Hepatocyte (in vitro differentiated cells): Measurements from ENCODE around the gene DYNC1I1. TPM values are rescaled to one million over a fixed set of nuclear protein-coding genes. Genes with fewer than 3 reads are reported as not detected.

Experiments
- DNase-seq: peaks from one replicate; pipeline ENCODE4 v3.0.0-alpha.2; 2016; ENCODE audit warnings: low spot score
- H2AFZ ChIP-seq: fragments of 200-600 bp; sonication (generic); 2 replicates; pipeline ENCODE4 v1.6.0; 2016; ENCODE audit warnings: antibody characterized with exemption, mild to moderate bottlenecking
- H3K27ac ChIP-seq: fragments of 200-600 bp; sonication (generic); 2 replicates; pipeline ENCODE4 v1.5.1; 2016; ENCODE audit warnings: mild to moderate bottlenecking
- H3K27me3 ChIP-seq: fragments of 200-600 bp; sonication (generic); 2 replicates; pipeline ENCODE4 v1.6.1; 2016
- H3K36me3 ChIP-seq: fragments of 200-600 bp; sonication (generic); replicated peaks from 2 replicates; pipeline ENCODE4 v1.5.1; 2016; ENCODE audit warnings: low read depth; ENCODE audit not compliant: insufficient read depth
- H3K4me1 ChIP-seq: fragments of 200-600 bp; sonication (generic); 2 replicates; pipeline ENCODE4 v1.5.1; 2016; ENCODE audit warnings: mild to moderate bottlenecking, moderate library complexity; ENCODE audit not compliant: insufficient read depth
- H3K4me2 ChIP-seq: fragments of 200-600 bp; sonication (generic); 2 replicates; pipeline ENCODE4 v1.6.0; 2016
- H3K4me3 ChIP-seq: fragments of 200-600 bp; sonication (generic); 2 replicates; pipeline ENCODE4 v1.5.1; 2016; ENCODE audit warnings: mild to moderate bottlenecking
- H3K79me2 ChIP-seq: fragments of 200-600 bp; sonication (generic); 2 replicates; pipeline ENCODE4 v1.6.0; 2017; ENCODE audit warnings: mild to moderate bottlenecking
- H3K9me2 ChIP-seq: fragments of 200-600 bp; sonication (generic); replicated peaks from 2 replicates; pipeline ENCODE4 v1.6.0; 2017; ENCODE audit warnings: mild to moderate bottlenecking; ENCODE audit not compliant: insufficient read depth
- H3K9me3 ChIP-seq: fragments of 200-600 bp; sonication (generic); 2 replicates; pipeline ENCODE4 v1.5.1; 2016; ENCODE audit warnings: low read depth, mild to moderate bottlenecking
- H4K20me1 ChIP-seq: fragments of 200-600 bp; sonication (generic); 2 replicates; pipeline ENCODE4 v1.6.0; 2016; ENCODE audit warnings: mild to moderate bottlenecking; ENCODE audit not compliant: insufficient read depth, poor library complexity, severe bottlenecking
- EZH2 ChIP-seq: fragments of 200-600 bp; sonication (generic); IDR thresholded peaks from 2 replicates; pipeline ENCODE4 v1.6.1; 2016; ENCODE audit warnings: antibody characterized with exemption, mild to moderate bottlenecking, borderline replicate concordance
- EZH2phosphoT487 ChIP-seq: fragments of 200-600 bp; sonication (generic); IDR thresholded peaks from one replicate; pipeline ENCODE4 v1.6.1; 2018; ENCODE audit warnings: antibody characterized with exemption, mild to moderate bottlenecking, low read depth, moderate library complexity; ENCODE audit not compliant: unreplicated experiment, severe bottlenecking
- WGBS: methylation state at CpG from one replicate; pipeline ENCODE4 v1.1.6; 2016; ENCODE audit warnings: low lambda C conversion rate; ENCODE audit errors: missing lambda C conversion rate; 5-methylcytosine and 5-hydroxymethylcytosine counted together
- polyA plus RNA-seq: library from polyadenylated mRNA; unstranded; fragments of >200 nt; fragmentation: Nextera tagmentation; extraction: Ambion mirVana; gene quantifications from 2 replicates; pipeline ENCODE4 v1.2.1, GENCODE V29; 2016
- total RNA-seq: library from RNA; depleted of rRNA; stranded (reverse); fragments of >200 nt; gene quantifications from 2 replicates; pipeline ENCODE4 v1.2.3, GENCODE V29; 2014
- TF ChIP-seq, protein P1 (sequence below): fragments of 200-600 bp; sonication (generic); IDR thresholded peaks from 2 replicates; pipeline ENCODE4 v1.5.1; 2016; ENCODE audit warnings: antibody characterized with exemption, mild to moderate bottlenecking; ENCODE audit not compliant: poor library complexity

DYNC1I1 gene
- total and polyA plus RNA-seq, 2 experiments from 2014 or later = 2.5 to 3.7 TPM

DNA sequence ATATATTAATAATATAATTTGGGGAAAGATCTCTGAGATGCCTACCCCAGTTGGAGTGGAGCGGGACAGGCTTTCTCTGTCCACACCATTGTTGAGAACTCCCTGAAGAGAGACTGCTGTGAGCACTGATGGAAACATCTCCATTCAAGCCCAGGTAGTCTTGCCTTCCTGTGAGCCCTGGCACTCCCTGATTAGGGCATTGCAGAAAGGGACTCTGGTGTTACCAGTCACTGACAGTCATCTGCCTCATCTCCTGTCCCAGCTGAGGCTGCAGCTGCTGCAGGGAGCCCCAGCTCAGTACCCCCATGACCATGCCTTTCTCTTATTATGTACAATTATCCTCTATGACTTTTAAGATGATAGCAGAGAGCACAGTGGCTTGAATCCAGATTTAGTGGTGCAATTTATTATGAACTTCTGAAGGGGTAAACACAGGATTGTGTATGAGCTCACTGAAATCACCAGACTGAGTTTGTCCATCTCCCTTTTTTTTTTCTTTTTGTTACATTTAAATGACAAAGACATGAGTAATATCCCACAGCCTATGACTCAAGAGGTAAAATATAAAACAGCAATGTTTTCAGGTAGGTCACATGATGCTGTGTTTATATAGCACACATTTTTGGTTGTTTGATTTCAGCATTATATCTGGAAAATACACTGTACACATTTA lies 312.7 kb downstream of the DYNC1I1 start:
- no peak for DNase-seq
- no peak for TF ChIP-seq EZH2phosphoT487
- TF ChIP-seq, protein P1, sequence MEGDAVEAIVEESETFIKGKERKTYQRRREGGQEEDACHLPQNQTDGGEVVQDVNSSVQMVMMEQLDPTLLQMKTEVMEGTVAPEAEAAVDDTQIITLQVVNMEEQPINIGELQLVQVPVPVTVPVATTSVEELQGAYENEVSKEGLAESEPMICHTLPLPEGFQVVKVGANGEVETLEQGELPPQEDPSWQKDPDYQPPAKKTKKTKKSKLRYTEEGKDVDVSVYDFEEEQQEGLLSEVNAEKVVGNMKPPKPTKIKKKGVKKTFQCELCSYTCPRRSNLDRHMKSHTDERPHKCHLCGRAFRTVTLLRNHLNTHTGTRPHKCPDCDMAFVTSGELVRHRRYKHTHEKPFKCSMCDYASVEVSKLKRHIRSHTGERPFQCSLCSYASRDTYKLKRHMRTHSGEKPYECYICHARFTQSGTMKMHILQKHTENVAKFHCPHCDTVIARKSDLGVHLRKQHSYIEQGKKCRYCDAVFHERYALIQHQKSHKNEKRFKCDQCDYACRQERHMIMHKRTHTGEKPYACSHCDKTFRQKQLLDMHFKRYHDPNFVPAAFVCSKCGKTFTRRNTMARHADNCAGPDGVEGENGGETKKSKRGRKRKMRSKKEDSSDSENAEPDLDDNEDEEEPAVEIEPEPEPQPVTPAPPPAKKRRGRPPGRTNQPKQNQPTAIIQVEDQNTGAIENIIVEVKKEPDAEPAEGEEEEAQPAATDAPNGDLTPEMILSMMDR = no peak
- TF ChIP-seq EZH2 = no peak
- Histone ChIP-seq H3K9me2 (no peaks in the 10 kb centered on the region), H4K20me1 (no peaks in the 10 kb centered on the region), H3K4me2 (no peak overlapping the region), H3K4me3 (no peak overlapping the region), H3K79me2 (no peaks in the 10 kb centered on the region), H3K9me3 (no peaks in the 10 kb centered on the region), H2AFZ (no peak overlapping the region), H3K4me1 (no peaks in the 10 kb centered on the region), H3K27ac (no peak overlapping the region), H3K27me3 (no peaks in the 10 kb centered on the region), H3K36me3 (no peaks in the 10 kb centered on the region)
- 91% methylated on average over 1 of the region's 1 CpG for WGBS

- H3K9me3 ChIP-seq = no peaks in the 10 kb centered on the region
- no peak for DNase-seq
- no peaks in the 10 kb centered on the region for H4K20me1 ChIP-seq
- no peaks in the 10 kb centered on the region for H3K9me2 ChIP-seq
- H3K27ac ChIP-seq = no peak overlapping the region
- no peaks in the 10 kb centered on the region for H3K36me3 ChIP-seq
- no peak overlapping the region for H3K4me2 ChIP-seq
- 51% methylated on average over 3 of the region's 3 CpGs for WGBS
- H2AFZ ChIP-seq = no peak overlapping the region
- H3K79me2 ChIP-seq = no peaks in the 10 kb centered on the region
- no peaks in the 10 kb centered on the region for H3K4me1 ChIP-seq
- H3K27me3 ChIP-seq = no peaks in the 10 kb centered on the region
- no peak overlapping the region for H3K4me3 ChIP-seq
- TF ChIP-seq EZH2phosphoT487 (no peak), EZH2 (no peak)
- TF ChIP-seq, protein P1 = no peak
Measured at GRCh38 chr7:96085953-96086352, 313.6 kb downstream of the DYNC1I1 start.

DNA sequence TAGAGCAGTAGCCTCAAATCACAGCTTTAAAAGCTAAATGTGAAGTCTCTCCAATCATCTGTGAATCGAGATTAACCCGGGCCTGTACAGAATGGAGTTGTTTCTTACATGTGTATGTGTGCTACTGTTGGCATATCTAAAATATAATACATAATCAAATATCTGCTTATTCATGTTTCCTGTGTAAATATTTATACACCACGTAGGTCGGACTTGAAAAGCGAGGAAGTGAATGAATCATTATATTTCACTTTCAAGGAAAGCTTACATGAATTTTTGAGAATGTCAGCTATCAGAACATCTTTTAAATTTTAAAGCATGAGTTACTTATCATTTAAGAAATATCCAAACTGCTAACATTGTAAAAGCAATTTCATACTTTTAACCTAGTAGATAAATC lies 316.2 kb downstream of the DYNC1I1 start:
- H3K9me2 ChIP-seq = no peaks in the 10 kb centered on the region
- no peak overlapping the region for H3K27ac ChIP-seq
- no peaks in the 10 kb centered on the region for H3K9me3 ChIP-seq
- H3K4me3 ChIP-seq = no peak overlapping the region
- H2AFZ ChIP-seq = no peak overlapping the region
- DNase-seq = no peak
- H3K36me3 ChIP-seq = no peaks in the 10 kb centered on the region
- H3K79me2 ChIP-seq = no peaks in the 10 kb centered on the region
- H3K4me1 ChIP-seq = no peaks in the 10 kb centered on the region
- no peak overlapping the region for H3K4me2 ChIP-seq
- 78% methylated on average over 5 of the region's 5 CpGs for WGBS
- H4K20me1 ChIP-seq = no peaks in the 10 kb centered on the region
- no peak for TF ChIP-seq EZH2
- TF ChIP-seq EZH2phosphoT487 = no peak
- TF ChIP-seq, protein P1 = no peak
- H3K27me3 ChIP-seq = no peaks in the 10 kb centered on the region

GRCh38 chr7:96089511-96089910 lies 317.2 kb downstream of the DYNC1I1 start:
- Histone ChIP-seq H3K4me3 (no peak overlapping the region), H3K79me2 (no peaks in the 10 kb centered on the region), H3K36me3 (no peaks in the 10 kb centered on the region), H3K9me2 (no peaks in the 10 kb centered on the region), H3K9me3 (no peaks in the 10 kb centered on the region), H2AFZ (no peak overlapping the region), H4K20me1 (no peaks in the 10 kb centered on the region), H3K4me2 (peak overlapping the region; percentile 16), H3K27ac (peak overlapping the region; percentile 53), H3K4me1 (no peaks in the 10 kb centered on the region), H3K27me3 (no peaks in the 10 kb centered on the region)
- WGBS = 70% methylated on average over 3 of the region's 3 CpGs
- TF ChIP-seq, protein P1 = no peak
- TF ChIP-seq EZH2 (no peak), EZH2phosphoT487 (no peak)
- DNase-seq = no peak
